Adrenal gland (tissue), 12 donors: ENCODE measurements around the gene NAALADL2. TPM values are rescaled to one million over a fixed set of nuclear protein-coding genes. Genes with fewer than 3 reads are reported as not detected.

ENCODE experiments used
- DNase-seq, 7 donors: peaks; one replicate each; pipeline ENCODE4 v3.0.0-alpha.2; 2019 to 2020
- H3K27ac ChIP-seq, 5 donors: fragments of 200-600 bp; sonication (generic) in 4 of 5; 1 replicate in 3 of 5; 2 replicates in 2 of 5; pipeline versions ENCODE4 v1.5.1 to v1.8.0; 2016 to 2020; ENCODE audit warnings: mild to moderate bottlenecking in 1 of 5
- H3K27me3 ChIP-seq: fragments of 200-600 bp; 2 replicates; pipeline ENCODE4 v1.8.0; 2021
- H3K36me3 ChIP-seq, 2 donors: fragments of 200-600 bp; replicated peaks in 1 of 2; 1 replicate in 1 of 2; 2 replicates in 1 of 2; pipeline versions ENCODE4 v1.5.1 to v1.8.0; 2018 to 2022
- H3K4me1 ChIP-seq, 2 donors: fragments of 200-600 bp; replicated peaks in 1 of 2; 1 replicate in 1 of 2; 2 replicates in 1 of 2; pipeline versions ENCODE4 v1.5.1 to v1.8.0; 2018 to 2021
- H3K4me3 ChIP-seq, 4 donors: fragments of 200-600 bp; sonication (generic) in 3 of 4; one replicate each; pipeline ENCODE4 v1.5.1; 2016 to 2018
- H3K9me3 ChIP-seq, 3 donors: fragments of 200-600 bp; sonication (generic) in 1 of 3; replicated peaks in 1 of 3; 1 replicate in 2 of 3; 2 replicates in 1 of 3; pipeline versions ENCODE4 v1.5.1 to v1.8.0; 2016 to 2021
- POLR2A ChIP-seq, 2 donors: fragments of 450-650 bp; IDR thresholded peaks; one replicate each; pipeline ENCODE4 v1.6.1; 2017; ENCODE audit warnings: antibody characterized with exemption in 2 of 2, mild to moderate bottlenecking in 2 of 2, moderate library complexity in 1 of 2
- WGBS, 4 donors: extraction: QIAGEN DNeasy Blood & Tissue Kit in 2 of 4; methylation state at CpG; one replicate each; pipeline versions ENCODE4 v1.1.5 to v1.1.7; 2013 to 2017; 5-methylcytosine and 5-hydroxymethylcytosine counted together
- intact Hi-C, 2 donors: fragments of 100-400 bp; cut with DNase I; formaldehyde crosslinking; loops; one replicate each; pipeline versions ENCODE4 v1.14.1 to v1.15.0; 2022 to 2023
- polyA plus RNA-seq, 3 donors: library from polyadenylated mRNA; stranded (reverse); fragments of 200-250 nt in 2 of 3; fragments of 350-450 nt in 1 of 3; fragmentation: Illumina TruSeq in 1 of 3; extraction: RNeasy Lipid Tissue Mini Kit (QIAGEN cat#74804) in 1 of 3; gene quantifications; one replicate each; pipeline ENCODE4 v1.2.3, GENCODE V29; 2013 to 2014
- total RNA-seq, 9 donors: library from RNA; depleted of rRNA in 4 of 9; stranded (reverse); fragments of >200 nt in 4 of 9; fragments of 120-200 nt in 1 of 9; fragmentation: NEBNext Ultra II Directional in 1 of 9; extraction: Animal tissue kit (Norgen Biotek cat#: 25700) in 1 of 9; gene quantifications; one replicate each; pipeline versions ENCODE4 v1.1.0 to v1.2.4, GENCODE V29; 2013 to 2023
- TF ChIP-seq, protein P1 (sequence below), 6 experiments: fragments of 450-650 bp in 4 of 6; fragments of 200-600 bp in 2 of 6; sonication (generic) in 1 of 6; IDR thresholded peaks; 1 replicate in 5 of 6; 2 replicates in 1 of 6; pipeline versions ENCODE4 v1.5.1 to v1.8.0; 2016 to 2021; ENCODE audit warnings: antibody characterized with exemption in 6 of 6, mild to moderate bottlenecking in 2 of 6, moderate library complexity in 1 of 6
- donor health status: healthy with polysubstance abuse.
- donor health status: Bipolar disorder and iron deficiency.
- donor health status: DM: yes; HTN: yes; CAD: no.
- donor health status: DM: no; HTN: no; CAD: no.
- donor health status: DM: no; HTN: no; CAD: no.
- donor health status: DM: yes; HTN: yes; CAD: no.

The NAALADL2 gene
- total and polyA plus RNA-seq, 12 donors: 0.24 to 7.8 (median 4.8) TPM

DNA sequence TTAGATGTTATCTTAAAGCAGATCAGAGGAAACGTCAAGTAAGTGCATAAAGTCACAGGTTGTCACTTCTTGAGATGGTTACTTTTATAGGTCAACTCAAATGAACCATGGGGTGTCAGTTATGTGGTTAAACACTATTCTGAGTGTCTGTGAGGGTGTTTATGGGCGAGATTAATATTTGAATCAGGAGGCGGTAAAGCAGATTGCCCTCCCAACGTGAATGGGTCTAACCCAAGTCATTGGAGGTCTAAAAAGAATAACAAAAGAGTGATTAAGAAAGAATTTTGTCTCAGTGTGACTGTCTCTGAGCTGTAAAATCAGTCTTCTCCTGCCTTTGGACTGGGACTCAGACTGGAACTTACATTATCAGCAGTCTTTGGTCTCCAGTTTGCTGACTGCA, 977.5 kb downstream of the NAALADL2 start:
- H3K27ac ChIP-seq: no peak overlapping the region
- TF ChIP-seq POLR2A (IDR thresholded peaks at IDR 0.05): no peak
- TF ChIP-seq, protein P1, sequence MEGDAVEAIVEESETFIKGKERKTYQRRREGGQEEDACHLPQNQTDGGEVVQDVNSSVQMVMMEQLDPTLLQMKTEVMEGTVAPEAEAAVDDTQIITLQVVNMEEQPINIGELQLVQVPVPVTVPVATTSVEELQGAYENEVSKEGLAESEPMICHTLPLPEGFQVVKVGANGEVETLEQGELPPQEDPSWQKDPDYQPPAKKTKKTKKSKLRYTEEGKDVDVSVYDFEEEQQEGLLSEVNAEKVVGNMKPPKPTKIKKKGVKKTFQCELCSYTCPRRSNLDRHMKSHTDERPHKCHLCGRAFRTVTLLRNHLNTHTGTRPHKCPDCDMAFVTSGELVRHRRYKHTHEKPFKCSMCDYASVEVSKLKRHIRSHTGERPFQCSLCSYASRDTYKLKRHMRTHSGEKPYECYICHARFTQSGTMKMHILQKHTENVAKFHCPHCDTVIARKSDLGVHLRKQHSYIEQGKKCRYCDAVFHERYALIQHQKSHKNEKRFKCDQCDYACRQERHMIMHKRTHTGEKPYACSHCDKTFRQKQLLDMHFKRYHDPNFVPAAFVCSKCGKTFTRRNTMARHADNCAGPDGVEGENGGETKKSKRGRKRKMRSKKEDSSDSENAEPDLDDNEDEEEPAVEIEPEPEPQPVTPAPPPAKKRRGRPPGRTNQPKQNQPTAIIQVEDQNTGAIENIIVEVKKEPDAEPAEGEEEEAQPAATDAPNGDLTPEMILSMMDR (IDR thresholded peaks at IDR 0.05): no peak
- DNase-seq: no peak
- 69 to 73% (median 70%) methylated on average over 4 of the region's 4 CpGs for WGBS, 4 donors
- H3K36me3 ChIP-seq: no peaks in the 10 kb centered on the region
- H3K9me3 ChIP-seq: no peaks in the 10 kb centered on the region
- no peaks in the 10 kb centered on the region for H3K27me3 ChIP-seq
- H3K4me1 ChIP-seq: no peaks in the 10 kb centered on the region
- no peak overlapping the region for H3K4me3 ChIP-seq
- intact Hi-C loops: no loop called here

DNA sequence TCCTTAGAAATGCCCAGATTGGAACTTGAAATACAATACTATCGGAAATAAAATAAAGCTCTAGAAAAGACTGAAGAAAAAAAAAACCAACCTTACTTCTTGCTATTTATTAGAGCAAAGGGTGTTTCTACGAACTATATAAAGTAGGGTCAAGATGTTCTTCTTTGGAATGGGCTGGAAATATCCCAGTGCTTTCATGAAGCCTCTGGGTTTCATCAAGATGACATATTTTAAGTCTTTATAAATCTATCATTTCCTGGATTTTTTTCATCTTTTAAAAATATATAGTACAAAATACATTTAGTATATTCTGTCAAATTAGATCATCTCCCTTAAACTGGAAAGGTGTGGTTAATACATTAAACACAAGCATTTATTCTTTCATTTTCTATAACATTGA, 978.8 kb downstream of the NAALADL2 start:
- DNase-seq: no peak
- Histone ChIP-seq H3K27ac (no peak overlapping the region), H3K27me3 (no peaks in the 10 kb centered on the region), H3K4me1 (no peaks in the 10 kb centered on the region), H3K9me3 (no peaks in the 10 kb centered on the region), H3K36me3 (no peaks in the 10 kb centered on the region), H3K4me3 (no peak overlapping the region)
- 72 to 79% (median 78%) methylated on average over 2 of the region's 2 CpGs for WGBS, 4 donors
- intact Hi-C loops: no loop called here
- TF ChIP-seq POLR2A (IDR thresholded peaks at IDR 0.05): no peak
- TF ChIP-seq, protein P1 (IDR thresholded peaks at IDR 0.05): no peak

GRCh38 chr3:175839366-175840005, 980.4 kb downstream of the NAALADL2 start:
- Histone ChIP-seq H3K27me3 (no peaks in the 10 kb centered on the region), H3K4me3 (no peak overlapping the region), H3K27ac (no peak overlapping the region), H3K4me1 (no peaks in the 10 kb centered on the region), H3K36me3 (no peaks in the 10 kb centered on the region), H3K9me3 (no peaks in the 10 kb centered on the region)
- intact Hi-C loops: no loop called here
- no peak for TF ChIP-seq POLR2A (IDR thresholded peaks at IDR 0.05)
- TF ChIP-seq, protein P1 (IDR thresholded peaks at IDR 0.05): no peak
- 23 to 48% (median 37%) methylated on average over 2 of the region's 2 CpGs for WGBS, 4 donors
- DNase-seq: no peak

- no peak overlapping the region for H3K4me3 ChIP-seq
- WGBS, 4 donors: 64 to 78% (median 75%) methylated on average over 7 of the region's 7 CpGs
- DNase-seq: no peak
- H3K36me3 ChIP-seq: no peaks in the 10 kb centered on the region
- TF ChIP-seq POLR2A (IDR thresholded peaks at IDR 0.05): no peak
- TF ChIP-seq, protein P1 (IDR thresholded peaks at IDR 0.05): no peak
- H3K4me1 ChIP-seq: no peaks in the 10 kb centered on the region
- no peaks in the 10 kb centered on the region for H3K9me3 ChIP-seq
- H3K27ac ChIP-seq: no peak overlapping the region
- intact Hi-C loops: no loop called here
- no peaks in the 10 kb centered on the region for H3K27me3 ChIP-seq
Observed at GRCh38 chr3:175851541-175851940, 992.4 kb downstream of the NAALADL2 start.
